Smooth muscle cell (in vitro differentiated cells): Measurements from ENCODE around the gene BAZ2A. TPM values are rescaled to one million over a fixed set of nuclear protein-coding genes. Genes with fewer than 3 reads are reported as not detected.
A peak's percentile ranks its signal among the peaks of the same experiment; 100 is the strongest.

Source experiments
- DNase-seq: peaks from one replicate; lab custom pipeline; 2025; ENCODE audit not compliant: unreplicated experiment; lab: John Stamatoyannopoulos, UW
- H2AFZ ChIP-seq: fragments of 200-600 bp; sonication (generic); 2 replicates; pipeline ENCODE4 v1.6.0; 2016; ENCODE audit warnings: antibody characterized with exemption, low read depth, mild to moderate bottlenecking
- H3F3A ChIP-seq: fragments of 200-600 bp; sonication (generic); 2 replicates; pipeline ENCODE4 v1.6.0; 2017; ENCODE audit warnings: antibody characterized with exemption, low read depth
- H3K27ac ChIP-seq: fragments of 200-600 bp; sonication (generic); 2 replicates; pipeline ENCODE4 v1.5.1; 2016; ENCODE audit warnings: low read depth, mild to moderate bottlenecking
- H3K27me3 ChIP-seq: fragments of 200-600 bp; sonication (generic); 2 replicates; pipeline ENCODE4 v1.6.1; 2016; ENCODE audit warnings: low read depth, mild to moderate bottlenecking
- H3K36me3 ChIP-seq: fragments of 200-600 bp; sonication (generic); 2 replicates; pipeline ENCODE4 v1.5.1; 2016; ENCODE audit warnings: low read depth
- H3K4me1 ChIP-seq: fragments of 200-600 bp; sonication (generic); 2 replicates; pipeline ENCODE4 v1.5.1; 2016; ENCODE audit warnings: low read depth
- H3K4me2 ChIP-seq: fragments of 200-600 bp; sonication (generic); 2 replicates; pipeline ENCODE4 v1.6.0; 2016; ENCODE audit warnings: mild to moderate bottlenecking
- H3K4me3 ChIP-seq: fragments of 200-600 bp; sonication (generic); 2 replicates; pipeline ENCODE4 v1.5.1; 2016; ENCODE audit warnings: mild to moderate bottlenecking
- H3K79me2 ChIP-seq: fragments of 200-600 bp; sonication (generic); 2 replicates; pipeline ENCODE4 v1.6.0; 2016; ENCODE audit warnings: low read depth, mild to moderate bottlenecking
- H3K9ac ChIP-seq: fragments of 200-600 bp; sonication (generic); 2 replicates; pipeline ENCODE4 v1.6.0; 2016; ENCODE audit warnings: low read depth
- H3K9me3 ChIP-seq: fragments of 200-600 bp; sonication (generic); replicated peaks from 2 replicates; pipeline ENCODE4 v1.5.1; 2016; ENCODE audit warnings: low read depth
- H4K20me1 ChIP-seq: fragments of 200-600 bp; sonication (generic); 2 replicates; pipeline ENCODE4 v1.6.0; 2016; ENCODE audit warnings: low read depth
- CTCF ChIP-seq: fragments of 200-600 bp; sonication (generic); IDR thresholded peaks from 2 replicates; pipeline ENCODE4 v1.5.1; 2017; ENCODE audit warnings: borderline replicate concordance, mild to moderate bottlenecking, antibody characterized with exemption; ENCODE audit not compliant: insufficient read depth, poor library complexity, severe bottlenecking
- WGBS: methylation state at CpG from one replicate; pipeline ENCODE4 v1.1.7; 2016; ENCODE audit warnings: low lambda C conversion rate; 5-methylcytosine and 5-hydroxymethylcytosine counted together
- polyA plus RNA-seq: library from polyadenylated mRNA; unstranded; fragments of >200 nt; fragmentation: Nextera tagmentation; extraction: Ambion mirVana; gene quantifications from 2 replicates; pipeline ENCODE4 v1.2.1, GENCODE V29; 2016
- total RNA-seq: library from RNA; depleted of rRNA; stranded (reverse); fragments of >200 nt; gene quantifications from 2 replicates; pipeline ENCODE4 v1.2.3, GENCODE V29; 2014

BAZ2A gene
- total and polyA plus RNA-seq, 2 experiments from 2014 or later: 26.2 to 34.1 TPM

GRCh38 chr12:56636675-56637540, 6.8 kb upstream of the BAZ2A start:
- H2AFZ ChIP-seq: no peak overlapping the region
- no peaks in the 10 kb centered on the region for H3K27me3 ChIP-seq
- WGBS: 7% methylated on average over 12 of the region's 12 CpGs
- H3K4me3 ChIP-seq: peak overlapping the region; percentile 69
- DNase-seq: peak; percentile 98
- peak overlapping the region; percentile 70 for H3K27ac ChIP-seq
- no peaks in the 10 kb centered on the region for H3K36me3 ChIP-seq
- peak; percentile 43 for TF ChIP-seq CTCF
- H3K4me2 ChIP-seq: peak overlapping the region; percentile 98
- H4K20me1 ChIP-seq: peaks cover 42% of the 10 kb centered on the region
- peaks cover 35% of the 10 kb centered on the region for H3K4me1 ChIP-seq
- H3F3A ChIP-seq: peaks cover 28% of the 10 kb centered on the region
- H3K9ac ChIP-seq: peak overlapping the region; percentile 83
- no peaks in the 10 kb centered on the region for H3K9me3 ChIP-seq
- peaks cover 43% of the 10 kb centered on the region for H3K79me2 ChIP-seq

- Histone ChIP-seq H3K4me1 (peaks cover 40% of the 10 kb centered on the region), H3K4me3 (peak overlapping the region; percentile 69), H3K4me2 (peak overlapping the region; percentile 98), H3F3A (peaks cover 32% of the 10 kb centered on the region), H3K79me2 (peaks cover 43% of the 10 kb centered on the region), H3K9me3 (no peaks in the 10 kb centered on the region), H3K27me3 (no peaks in the 10 kb centered on the region), H3K9ac (peak overlapping the region; percentile 83), H4K20me1 (peaks cover 44% of the 10 kb centered on the region), H3K36me3 (no peaks in the 10 kb centered on the region), H3K27ac (peak overlapping the region; percentile 70), H2AFZ (peak overlapping the region; percentile 6)
- peak; percentile 92 for DNase-seq
- under 1% methylated on average over 20 of the region's 20 CpGs for WGBS
- TF ChIP-seq CTCF: no peak
Observed at GRCh38 chr12:56635806-56636674, 5.9 kb upstream of the BAZ2A start.

- Histone ChIP-seq H3K4me2 (peak overlapping the region; percentile 98), H3K9me3 (no peaks in the 10 kb centered on the region), H3K79me2 (peaks cover 52% of the 10 kb centered on the region), H3K4me1 (peaks cover 47% of the 10 kb centered on the region), H3K4me3 (peak overlapping the region; percentile 69), H3F3A (peaks cover 32% of the 10 kb centered on the region), H4K20me1 (peaks cover 45% of the 10 kb centered on the region), H3K36me3 (no peaks in the 10 kb centered on the region), H3K27ac (peak overlapping the region; percentile 70), H2AFZ (peak overlapping the region; percentile 6), H3K9ac (peak overlapping the region; percentile 83), H3K27me3 (no peaks in the 10 kb centered on the region)
- peak; percentile 26 for TF ChIP-seq CTCF
- 2% methylated on average over 40 of the region's 47 CpGs for WGBS
- peak; percentile 44 for DNase-seq
Observed at GRCh38 chr12:56634837-56635791, 5.0 kb upstream of the BAZ2A start.
